GDM1 (cell line): Measurements from ENCODE around the gene IGFL4.

Source experiments
- DNase-seq: peaks from one replicate; lab custom pipeline; 2025; lab: John Stamatoyannopoulos, UW

The IGFL4 gene

GRCh38 chr19:46063201-46063600 is 22.4 kb upstream of the IGFL4 start:
- no peak for DNase-seq

- no peak for DNase-seq
These were observed 19.2 kb upstream of the IGFL4 start for GRCh38 chr19:46060012-46060411.

GRCh38 chr19:46058778-46059177 is 18.0 kb upstream of the IGFL4 start:
- DNase-seq, result no peak

GRCh38 chr19:46056536-46056935 is 15.7 kb upstream of the IGFL4 start:
- DNase-seq, result no peak

- no peak for DNase-seq
These were observed 12.1 kb upstream of the IGFL4 start for GRCh38 chr19:46052896-46053295.

- no peak for DNase-seq
These were observed 8.8 kb upstream of the IGFL4 start for GRCh38 chr19:46049597-46049996.

- no peak for DNase-seq
These were observed 2.7 kb upstream of the IGFL4 start for GRCh38 chr19:46043519-46043918.

GRCh38 chr19:46042252-46042883 is 1.6 kb upstream of the IGFL4 start:
- DNase-seq, result no peak

GRCh38 chr19:46040125-46040524 is 677 bp downstream of the IGFL4 start:
- no peak for DNase-seq

- DNase-seq, result no peak
These were observed 4.1 kb downstream of the IGFL4 start for GRCh38 chr19:46036744-46037128.

GRCh38 chr19:46035986-46036743 is 4.6 kb downstream of the IGFL4 start:
- no peak for DNase-seq

GRCh38 chr19:46035546-46035945 is 5.3 kb downstream of the IGFL4 start:
- DNase-seq, result no peak

GRCh38 chr19:46033401-46033800 is 7.4 kb downstream of the IGFL4 start:
- DNase-seq, result no peak

- no peak for DNase-seq
These were observed 8.2 kb downstream of the IGFL4 start for GRCh38 chr19:46032597-46033025.

- no peak for DNase-seq
These were observed 8.8 kb downstream of the IGFL4 start for GRCh38 chr19:46031781-46032596.

- DNase-seq, result no peak
These were observed 9.8 kb downstream of the IGFL4 start for GRCh38 chr19:46030812-46031550.

GRCh38 chr19:46025835-46026234 is 15.0 kb downstream of the IGFL4 start:
- no peak for DNase-seq

- no peak for DNase-seq
These were observed 17.5 kb downstream of the IGFL4 start for GRCh38 chr19:46023311-46023779.

GRCh38 chr19:46022431-46023310 is 18.1 kb downstream of the IGFL4 start, which contains the start of gene PGLYRP1:
Gene PGLYRP1, minus strand, starts transcription at chr19:46023053. Its CDS starts 32 bp downstream, at chr19:46023021.
- DNase-seq, result no peak

- DNase-seq, result no peak
These were observed 18.8 kb downstream of the IGFL4 start for GRCh38 chr19:46022061-46022430.

- DNase-seq, result no peak
These were observed 19.2 kb downstream of the IGFL4 start for GRCh38 chr19:46021531-46022041.
